Measurements from ENCODE around the gene MSANTD3.

MSANTD3 gene

DNA sequence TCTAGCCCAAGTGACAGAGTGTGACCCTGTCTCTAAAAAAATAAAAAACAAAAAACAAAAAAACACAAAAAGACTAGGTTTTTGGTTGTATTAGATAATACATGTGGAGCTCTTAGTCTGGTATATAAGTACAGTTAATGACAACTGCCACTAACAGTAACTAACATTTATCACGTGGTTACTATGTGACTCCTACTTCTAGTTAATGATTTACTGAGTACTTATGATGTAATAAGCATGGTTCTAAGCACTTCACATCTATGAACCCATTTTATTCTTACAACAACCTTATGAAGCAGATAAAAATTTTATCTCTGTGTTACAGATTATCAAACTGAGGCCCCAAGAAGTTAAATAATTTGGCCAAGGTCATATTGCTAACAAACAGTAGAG, 39.9 kb downstream of the MSANTD3 start:
- DNase-seq, result no peak

DNA sequence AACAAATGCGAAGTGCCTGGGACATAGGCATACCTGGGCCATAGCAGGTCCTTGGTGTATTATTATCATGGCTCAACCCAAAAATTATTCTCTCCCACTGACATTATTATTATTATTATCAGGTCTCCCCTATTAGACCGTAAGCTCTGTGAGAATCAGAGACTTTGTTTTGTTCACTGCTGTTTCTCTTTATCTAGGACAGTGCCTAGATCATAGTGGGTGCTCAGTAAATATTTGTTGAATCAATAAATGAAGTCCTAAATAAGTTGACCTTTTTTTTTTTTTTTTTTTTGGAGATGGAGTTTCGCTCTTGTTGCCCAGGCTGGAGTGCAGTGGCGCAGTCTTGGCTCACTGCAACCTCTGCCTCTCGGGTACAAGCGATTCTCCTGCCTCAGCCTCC, 41.1 kb downstream of the MSANTD3 start:
- DNase-seq, result no peak

DNA sequence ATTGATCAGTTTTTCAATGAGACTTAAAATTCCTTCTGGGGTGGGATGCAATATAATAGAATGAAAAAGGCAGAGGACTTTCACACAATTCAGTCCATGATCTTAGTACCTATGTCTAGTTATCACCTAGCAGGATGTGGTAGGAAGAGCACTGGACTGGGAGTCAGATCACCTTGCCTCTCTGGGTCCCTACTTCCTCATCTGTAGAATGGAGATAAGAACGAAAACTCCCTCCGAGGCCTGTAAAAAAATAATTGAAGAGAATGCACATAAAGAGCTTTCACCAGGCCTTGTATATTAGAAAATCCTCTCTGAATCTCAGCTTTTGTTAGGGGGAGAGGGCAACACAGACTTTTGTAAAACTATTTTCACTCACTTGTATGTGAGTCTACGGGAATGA, 45.3 kb downstream of the MSANTD3 start:
- DNase-seq, result no peak

DNA sequence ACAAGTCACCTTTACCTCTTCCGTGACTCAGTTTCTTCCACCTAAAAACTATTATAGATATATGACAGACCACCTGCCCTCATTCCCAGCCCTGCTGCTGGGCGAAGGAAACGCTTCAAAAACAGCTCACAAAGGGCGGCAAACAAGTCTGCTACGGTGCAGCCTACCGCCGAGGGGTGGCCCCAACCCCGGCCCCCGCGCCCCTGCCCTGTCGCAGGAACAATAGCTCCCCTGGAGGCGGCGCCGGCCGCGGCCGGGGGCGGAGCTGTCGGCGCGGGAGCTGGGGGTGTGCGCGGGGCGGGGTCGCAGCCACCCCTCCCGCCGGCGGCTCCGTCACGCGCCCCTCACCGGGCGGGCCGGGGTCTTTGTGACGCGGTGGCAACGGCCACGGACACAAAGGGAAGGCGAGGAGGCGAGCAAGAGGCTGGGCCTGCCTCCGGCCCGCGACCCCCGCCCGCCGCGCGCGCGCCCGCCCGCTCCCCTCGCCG, 45.9 kb downstream of the MSANTD3 start, which contains the start of gene TMEFF1:
TMEFF1 (plus strand) TSS at position 362 of the 488 bp plus-strand sequence. CDS start 396 bp downstream, outside the sequence.
- DNase-seq, result peak; percentile 18

DNA sequence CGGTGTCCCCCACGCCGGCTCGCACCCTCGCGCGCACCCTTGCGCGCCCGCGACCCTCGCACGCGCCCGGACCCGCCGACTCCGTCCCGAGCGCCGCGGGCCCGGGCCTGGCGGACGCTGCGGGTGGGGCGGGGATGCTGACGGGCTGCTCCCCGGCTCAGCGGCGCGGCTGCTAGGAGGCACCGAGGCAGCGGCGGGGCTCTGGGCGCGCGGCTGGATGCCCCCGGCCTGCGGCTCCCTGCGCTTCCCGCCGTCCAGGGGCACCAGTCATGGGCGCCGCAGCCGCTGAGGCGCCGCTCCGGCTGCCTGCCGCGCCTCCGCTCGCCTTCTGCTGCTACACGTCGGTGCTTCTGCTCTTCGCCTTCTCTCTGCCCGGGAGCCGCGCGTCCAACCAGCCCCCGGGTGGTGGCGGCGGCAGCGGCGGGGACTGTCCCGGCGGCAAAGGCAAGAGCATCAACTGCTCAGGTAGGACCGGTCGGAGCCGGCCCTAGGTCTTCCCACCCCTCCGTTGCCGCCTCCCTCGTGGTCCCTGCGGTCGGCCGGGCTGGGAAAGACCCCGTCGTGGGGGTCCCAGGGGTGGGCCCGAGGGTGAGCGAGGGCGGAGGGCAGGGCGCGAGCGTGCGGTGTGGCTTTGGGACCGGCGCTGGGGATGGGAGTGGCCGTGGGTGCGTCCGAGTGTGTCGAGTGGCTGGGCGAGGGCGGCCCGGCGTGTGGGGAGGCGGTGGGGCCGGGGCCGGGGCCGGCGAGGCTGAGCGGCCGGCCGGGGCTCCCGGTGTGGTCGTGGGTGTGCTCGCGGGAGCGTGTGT, 46.5 kb downstream of the MSANTD3 start:
- no peak for DNase-seq

- no peak for DNase-seq
Observed at GRCh38 chr9:100474082-100474923, 47.4 kb downstream of the MSANTD3 start.

DNA sequence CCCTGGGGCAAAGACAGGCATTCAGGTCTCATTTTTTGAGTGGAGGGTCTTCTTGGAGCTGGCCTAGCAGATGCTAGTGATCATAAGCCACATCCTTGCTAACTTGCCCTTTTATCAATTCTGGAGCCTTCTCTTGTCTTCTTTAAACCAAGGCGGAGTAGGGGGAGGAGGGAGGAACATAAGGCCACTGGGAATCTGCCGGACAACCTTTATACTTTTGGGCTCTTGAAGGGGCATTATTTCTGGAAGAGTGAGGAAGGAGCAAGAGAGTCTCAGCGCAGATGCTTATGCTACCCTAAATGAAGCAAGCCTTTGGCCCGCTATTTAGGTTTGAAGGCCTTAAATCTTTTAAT, 48.0 kb downstream of the MSANTD3 start:
- DNase-seq, result no peak

DNA sequence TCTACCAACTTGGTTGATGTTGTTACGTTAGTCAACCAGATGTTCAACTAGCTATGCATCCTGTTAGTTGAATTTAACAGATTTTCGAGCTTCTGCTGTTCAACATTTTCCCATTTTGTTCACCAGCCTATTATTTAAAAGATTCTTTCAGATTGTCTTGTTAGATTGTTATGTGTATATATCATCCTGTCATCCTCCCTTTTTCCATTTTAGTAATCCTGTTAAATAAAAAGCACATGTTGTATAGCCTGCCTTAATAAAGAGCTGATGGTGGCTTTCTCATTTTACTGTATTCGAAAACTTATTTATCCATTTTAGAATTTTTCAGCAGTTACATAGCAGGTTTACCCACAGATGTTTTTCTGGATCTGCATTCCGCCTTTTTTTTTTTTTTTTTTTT, 50.3 kb downstream of the MSANTD3 start:
- DNase-seq, result no peak

DNA sequence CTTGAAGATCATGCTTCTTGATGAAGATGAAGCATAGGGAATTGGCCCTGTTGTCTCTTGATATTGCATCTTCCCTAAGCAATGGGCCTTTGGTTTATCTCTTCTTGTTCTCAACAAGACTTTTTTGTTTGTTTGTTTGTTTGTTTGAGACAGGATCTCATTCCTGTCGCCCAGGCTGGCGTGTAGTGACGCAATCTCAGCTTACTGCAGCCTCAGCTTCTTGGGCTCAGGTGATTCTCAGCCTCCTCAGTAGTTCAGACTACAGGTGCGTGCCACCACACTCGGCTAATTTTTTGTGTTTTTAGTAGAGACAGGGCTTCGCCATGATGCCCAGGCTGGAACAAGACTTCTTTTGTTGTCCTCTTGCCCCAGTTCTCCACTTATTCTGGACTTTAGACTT, 51.2 kb downstream of the MSANTD3 start:
- no peak for DNase-seq

- DNase-seq, result no peak
Observed at GRCh38 chr9:100479820-100480219, 52.9 kb downstream of the MSANTD3 start.

- no peak for DNase-seq
Observed at GRCh38 chr9:100485196-100485595, 58.3 kb downstream of the MSANTD3 start.

GRCh38 chr9:100486479-100487176, 59.7 kb downstream of the MSANTD3 start:
- no peak for DNase-seq

- no peak for DNase-seq
Observed at GRCh38 chr9:100488177-100488576, 61.2 kb downstream of the MSANTD3 start.

- DNase-seq, result no peak
Observed at GRCh38 chr9:100489836-100490235, 62.9 kb downstream of the MSANTD3 start.

DNA sequence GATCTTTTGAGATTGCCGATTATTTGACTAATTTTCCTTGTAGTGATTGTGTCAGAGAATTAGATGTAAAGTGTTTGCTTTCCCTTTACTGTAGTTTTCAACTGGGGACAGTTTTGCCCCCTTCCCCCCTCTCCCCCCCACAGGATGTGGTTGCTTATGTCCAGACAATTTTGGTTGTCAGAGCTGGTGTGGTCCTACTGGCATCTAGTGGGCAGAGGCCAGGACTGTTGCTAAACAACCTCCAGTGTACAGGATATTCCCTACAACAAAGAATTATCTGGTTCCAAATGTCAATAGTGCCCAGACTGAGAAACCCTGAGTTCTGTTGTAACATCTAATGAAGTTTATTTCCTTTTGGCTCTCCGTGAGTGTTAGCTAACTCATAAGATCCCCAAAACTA, 66.0 kb downstream of the MSANTD3 start:
- DNase-seq, result no peak

- DNase-seq, result no peak
Observed at GRCh38 chr9:100498592-100498991, 71.6 kb downstream of the MSANTD3 start.

DNA sequence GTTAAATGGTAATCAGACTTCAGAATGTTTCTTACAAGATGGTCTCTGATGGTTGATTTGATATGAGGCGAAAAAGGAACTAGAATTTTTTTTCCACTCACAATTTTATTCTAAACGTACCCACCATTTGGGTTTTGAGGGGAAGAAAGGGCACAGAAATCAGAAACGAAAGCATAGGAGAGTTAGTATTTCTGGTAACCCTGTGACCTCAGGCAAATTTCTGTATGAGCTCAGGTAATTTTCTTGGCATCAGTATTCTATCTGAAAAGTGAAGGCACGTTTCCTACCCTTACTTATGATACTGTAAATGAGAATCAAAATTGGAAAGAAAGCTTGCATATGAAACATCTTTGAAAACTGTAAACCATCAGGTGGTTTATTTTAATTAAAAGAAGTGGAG, 72.5 kb downstream of the MSANTD3 start:
- DNase-seq, result no peak

DNA sequence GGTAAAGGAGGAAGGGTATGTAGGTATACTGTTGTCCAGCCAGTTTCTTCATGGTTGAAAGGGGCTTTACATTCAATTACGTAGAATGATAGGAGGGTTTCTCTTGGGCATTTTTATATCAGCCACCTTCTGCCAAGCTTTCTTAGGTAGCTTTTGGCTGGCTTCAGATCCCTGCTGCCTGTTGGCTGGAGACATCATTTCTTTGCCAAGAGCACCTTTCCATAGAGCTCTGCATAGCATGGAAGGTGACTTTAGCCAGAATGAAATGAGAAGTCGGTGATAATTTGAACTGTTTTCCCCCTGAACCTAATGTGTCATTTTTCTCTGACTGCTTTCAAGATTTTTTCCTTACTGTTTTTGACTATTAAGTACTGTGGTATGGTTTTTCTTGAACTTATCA, 72.9 kb downstream of the MSANTD3 start:
- DNase-seq, result no peak
